DMS153 (cell line): ENCODE data around the gene CES2.
"Not testable (repeated sequence)": the region's sequence is repeated elsewhere in the genome, so short reads cannot be mapped to it uniquely, and the experiment has no call there.

Experiments used
- DNase-seq: peaks from one replicate; lab custom pipeline; 2025; lab: John Stamatoyannopoulos, UW

Gene CES2

GRCh38 chr16:66984892-66985311, 49.6 kb downstream of the CES2 start:
- no peak for DNase-seq

DNA sequence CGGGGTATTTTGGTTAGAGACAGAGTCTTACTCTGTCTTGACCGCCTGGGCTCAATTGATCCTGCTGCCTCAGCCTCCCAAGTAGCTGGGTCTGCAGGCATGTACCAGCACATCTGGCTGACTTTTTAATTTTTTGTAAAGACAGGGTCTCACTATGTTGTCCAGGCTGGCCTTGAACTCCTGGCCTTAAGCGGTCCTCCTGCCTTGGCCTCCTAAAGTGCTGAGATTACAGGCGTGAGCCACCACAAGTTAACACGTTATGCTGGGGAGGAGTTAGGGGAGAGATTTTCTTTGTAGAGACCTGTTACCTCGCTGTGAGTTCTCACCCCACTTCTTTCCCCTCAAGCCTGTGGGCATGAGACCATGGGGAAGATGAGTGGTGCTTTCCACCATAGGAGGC, 51.2 kb downstream of the CES2 start:
- DNase-seq: no peak

DNA sequence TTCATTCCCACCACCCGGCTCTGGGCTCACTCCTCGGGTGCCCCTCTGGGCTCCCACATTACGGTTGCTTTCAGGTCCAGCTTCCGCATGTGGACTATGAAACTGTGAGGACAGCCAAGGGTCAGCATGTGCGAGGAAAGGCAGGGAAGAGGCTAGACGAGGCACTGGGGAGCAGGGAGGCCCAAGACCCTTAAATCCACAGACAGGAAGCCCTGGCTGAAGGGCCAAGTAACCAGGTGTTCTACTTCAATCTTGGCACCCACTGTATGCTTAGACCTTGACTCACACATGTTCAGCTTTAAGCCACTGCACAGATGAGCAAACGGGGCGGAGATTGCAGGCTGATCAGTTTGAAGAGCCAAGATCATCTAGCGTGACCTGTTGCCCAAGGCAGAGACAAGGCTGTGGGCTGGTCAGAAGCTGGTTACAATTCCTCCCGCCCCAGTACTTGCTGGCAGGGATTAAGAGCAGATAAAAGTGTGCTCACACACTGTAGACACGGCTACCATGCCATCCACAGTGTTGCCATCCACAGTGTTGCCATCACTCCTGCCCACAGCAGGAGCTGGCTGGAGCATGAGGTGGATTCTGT, 53.0 kb downstream of the CES2 start, which contains the start of gene CES4A:
Gene CES4A, plus strand, starts transcription at position 393 of the 592 bp plus-strand sequence. Its CDS starts 184 bp downstream, at position 577.
- DNase-seq: no peak

- DNase-seq: no peak
These were observed 56.3 kb downstream of the CES2 start for GRCh38 chr16:66991545-66992077.

- DNase-seq: not testable (repeated sequence)
These were observed 58.2 kb downstream of the CES2 start for GRCh38 chr16:66993558-66993957.
